ENCODE measurements around the gene ENDOV. TPM values are rescaled to one million over a fixed set of nuclear protein-coding genes. Genes with fewer than 3 reads are reported as not detected.

The ENDOV gene
- total RNA-seq, 2 experiments from 2014 or later = 10.1 to 12.0 TPM

- intact Hi-C loops (cut with DNase I, micrococcal nuclease) = no loop called here
- H3K27ac Mint-ChIP-seq = no peak overlapping the region
- H3K4me3 Mint-ChIP-seq = no peak overlapping the region
- H3K27ac ChIP-seq (ENCODE audit: low read depth in 1 of 2, low read length in 2 of 2) = no peak overlapping the region
- POLR2A ChIA-PET = no interaction called here
- no peaks in the 10 kb centered on the region for H3K27me3 ChIP-seq (ENCODE audit: control insufficient read depth in 1 of 2, insufficient read depth in 2 of 2, low read length in 2 of 2)
- no peak for TF ChIP-seq CTCF (IDR thresholded peaks at IDR 0.05)
- H3K4me1 Mint-ChIP-seq (ENCODE audit: low read depth) = no peaks in the 10 kb centered on the region
- H3K36me3 Mint-ChIP-seq (ENCODE audit: low read depth) = peaks cover 98% of the 10 kb centered on the region
- ATAC-seq (ENCODE audit: poor library complexity) = no peak
- DNase-seq = no peak
- CTCF ChIA-PET = no interaction called here
- no peaks in the 10 kb centered on the region for H3K27me3 Mint-ChIP-seq
- no peaks in the 10 kb centered on the region for H3K9me3 Mint-ChIP-seq
- no peak overlapping the region for H3K4me3 ChIP-seq (ENCODE audit: low read length)
- no peaks in the 10 kb centered on the region for H3K9me3 ChIP-seq (ENCODE audit: control insufficient read depth in 1 of 2, insufficient read depth in 1 of 2, low read length in 2 of 2)
- no peaks in the 10 kb centered on the region for H3K4me1 ChIP-seq (ENCODE audit: insufficient read depth, low read length)
- peaks cover 98% of the 10 kb centered on the region for H3K36me3 ChIP-seq (ENCODE audit: insufficient read depth, low read length)
Measured at GRCh38 chr17:80386341-80386740, 28.6 kb upstream of the ENDOV start.

- no peak for DNase-seq
- ChIA-PET CTCF (no interaction called here), POLR2A (no interaction called here)
- H3K4me3 Mint-ChIP-seq = no peak overlapping the region
- Histone ChIP-seq H3K4me1 (ENCODE audit: insufficient read depth, low read length) (no peaks in the 10 kb centered on the region), H3K9me3 (ENCODE audit: control insufficient read depth in 1 of 2, insufficient read depth in 1 of 2, low read length in 2 of 2) (no peaks in the 10 kb centered on the region), H3K27me3 (ENCODE audit: control insufficient read depth in 1 of 2, insufficient read depth in 2 of 2, low read length in 2 of 2) (no peaks in the 10 kb centered on the region), H3K4me3 (ENCODE audit: low read length) (no peak overlapping the region), H3K36me3 (ENCODE audit: insufficient read depth, low read length) (peaks cover 98% of the 10 kb centered on the region), H3K27ac (ENCODE audit: low read depth in 1 of 2, low read length in 2 of 2) (no peak overlapping the region)
- H3K36me3 Mint-ChIP-seq (ENCODE audit: low read depth) = peaks cover 98% of the 10 kb centered on the region
- H3K27me3 Mint-ChIP-seq = no peaks in the 10 kb centered on the region
- ATAC-seq (ENCODE audit: poor library complexity) = no peak
- no peak for TF ChIP-seq CTCF (IDR thresholded peaks at IDR 0.05)
- no peak overlapping the region for H3K27ac Mint-ChIP-seq
- no peaks in the 10 kb centered on the region for H3K9me3 Mint-ChIP-seq
- no peaks in the 10 kb centered on the region for H3K4me1 Mint-ChIP-seq (ENCODE audit: low read depth)
- intact Hi-C loops (cut with DNase I, micrococcal nuclease) = no loop called here
Measured at GRCh38 chr17:80387071-80387470, 27.9 kb upstream of the ENDOV start.

GRCh38 chr17:80388175-80388574, 26.8 kb upstream of the ENDOV start:
- ChIA-PET CTCF (no interaction called here), POLR2A (no interaction called here)
- Mint-ChIP-seq H3K4me3 (no peak overlapping the region), H3K4me1 (ENCODE audit: low read depth) (no peaks in the 10 kb centered on the region), H3K36me3 (ENCODE audit: low read depth) (peaks cover 96% of the 10 kb centered on the region), H3K27me3 (no peaks in the 10 kb centered on the region), H3K27ac (no peak overlapping the region), H3K9me3 (no peaks in the 10 kb centered on the region)
- no peak overlapping the region for H3K4me3 ChIP-seq (ENCODE audit: low read length)
- H3K4me1 ChIP-seq (ENCODE audit: insufficient read depth, low read length) = no peaks in the 10 kb centered on the region
- DNase-seq (no peak), ATAC-seq (ENCODE audit: poor library complexity) (no peak)
- peaks cover 98% of the 10 kb centered on the region for H3K36me3 ChIP-seq (ENCODE audit: insufficient read depth, low read length)
- intact Hi-C loops (cut with DNase I, micrococcal nuclease) = no loop called here
- no peaks in the 10 kb centered on the region for H3K9me3 ChIP-seq (ENCODE audit: control insufficient read depth in 1 of 2, insufficient read depth in 1 of 2, low read length in 2 of 2)
- H3K27me3 ChIP-seq (ENCODE audit: control insufficient read depth in 1 of 2, insufficient read depth in 2 of 2, low read length in 2 of 2) = no peaks in the 10 kb centered on the region
- no peak for TF ChIP-seq CTCF (IDR thresholded peaks at IDR 0.05)
- H3K27ac ChIP-seq (ENCODE audit: low read depth in 1 of 2, low read length in 2 of 2) = no peak overlapping the region

All from CD4-positive, alpha-beta T cell (primary cell).